Inflammatory macrophage (primary cell): Measurements from ENCODE around the gene SH3GL1.
A peak's percentile ranks its signal among the peaks of the same experiment; 100 is the strongest.
"Not testable (repeated sequence)": the region's sequence is repeated elsewhere in the genome, so short reads cannot be mapped to it uniquely, and the experiment has no call there.

Experiments used
- DNase-seq, 2 donors: peaks; one replicate each; pipeline ENCODE4 v3.0.0-alpha.2; 2020 to 2022

The SH3GL1 gene

GRCh38 chr19:4342615-4343369, 57.6 kb downstream of the SH3GL1 start:
- peak; percentile 99 to 100 for DNase-seq

GRCh38 chr19:4342314-4342614, 58.1 kb downstream of the SH3GL1 start:
- no peak for DNase-seq

GRCh38 chr19:4338441-4339355, 61.6 kb downstream of the SH3GL1 start, which contains the start of gene STAP2:
TSS of gene STAP2 (minus strand) at chr19:4338827. CDS start at chr19:4338753, 74 bp downstream.
- DNase-seq: no peak

GRCh38 chr19:4337906-4338440, 62.4 kb downstream of the SH3GL1 start:
- DNase-seq: no peak

- no peak for DNase-seq
Measured at GRCh38 chr19:4334929-4335570, 65.3 kb downstream of the SH3GL1 start.

GRCh38 chr19:4329858-4330257, 70.5 kb downstream of the SH3GL1 start:
- no peak for DNase-seq

GRCh38 chr19:4328991-4329681, 71.2 kb downstream of the SH3GL1 start:
- DNase-seq: not testable (repeated sequence)

GRCh38 chr19:4328243-4328990, 71.9 kb downstream of the SH3GL1 start:
- DNase-seq: peak; percentile 87 to 92

- DNase-seq: no peak
Measured at GRCh38 chr19:4327877-4328242, 72.5 kb downstream of the SH3GL1 start.

- DNase-seq: peak; percentile 50 to 57
Measured at GRCh38 chr19:4327252-4327876, 73.0 kb downstream of the SH3GL1 start.

GRCh38 chr19:4326837-4327251, 73.5 kb downstream of the SH3GL1 start:
- no peak for DNase-seq

GRCh38 chr19:4326215-4326836, 74.0 kb downstream of the SH3GL1 start:
- DNase-seq: no peak

GRCh38 chr19:4324228-4324627, 76.1 kb downstream of the SH3GL1 start:
- DNase-seq: no peak

- DNase-seq: no peak
Measured at GRCh38 chr19:4323692-4324091, 76.7 kb downstream of the SH3GL1 start.

- no peak for DNase-seq
Measured at GRCh38 chr19:4322942-4323665, 77.2 kb downstream of the SH3GL1 start.

GRCh38 chr19:4320419-4320818, 79.9 kb downstream of the SH3GL1 start:
- DNase-seq: no peak

- peak; percentile 72 to 74 for DNase-seq
Measured at GRCh38 chr19:4319067-4319718, 81.2 kb downstream of the SH3GL1 start.

GRCh38 chr19:4318460-4318859, 81.9 kb downstream of the SH3GL1 start:
- DNase-seq: no peak

GRCh38 chr19:4316956-4317355, 83.4 kb downstream of the SH3GL1 start:
- DNase-seq: peak in 1 of 2 donors; percentile 19
